Activated CD4-positive, CD25-positive, alpha-beta regulatory T cell treated with anti-CD3 and anti-CD28 coated beads, Interleukin-2, amount 50 U/mL, for 24 hours (primary cell): Measurements from ENCODE around the gene ICA1L.

Experiments
- ATAC-seq, 2 donors: fragments of 150-1000 bp; cut with Tn5 transposase; one replicate each; pipeline ENCODE4 v1.10.0; 2021; ENCODE audit warnings: mild to moderate bottlenecking in 1 of 2, moderate library complexity in 1 of 2

The ICA1L gene

GRCh38 chr2:202780514-202781021 is 91.0 kb downstream of the ICA1L start:
- ATAC-seq: peak; percentile 97 to 99

GRCh38 chr2:202778217-202778616 is 93.3 kb downstream of the ICA1L start:
- ATAC-seq: no peak

GRCh38 chr2:202774104-202774503 is 97.5 kb downstream of the ICA1L start:
- ATAC-seq: no peak

GRCh38 chr2:202773301-202773973 is 98.1 kb downstream of the ICA1L start:
- no peak for ATAC-seq

- no peak for ATAC-seq
These were observed 99.7 kb downstream of the ICA1L start for GRCh38 chr2:202771741-202772460.

GRCh38 chr2:202771336-202771735 is 100.2 kb downstream of the ICA1L start:
- no peak for ATAC-seq

GRCh38 chr2:202769201-202769600 is 102.4 kb downstream of the ICA1L start:
- ATAC-seq: no peak

GRCh38 chr2:202768273-202768672 is 103.3 kb downstream of the ICA1L start:
- ATAC-seq: no peak

GRCh38 chr2:202765436-202765835 is 106.1 kb downstream of the ICA1L start:
- ATAC-seq: no peak

- no peak for ATAC-seq
These were observed 106.6 kb downstream of the ICA1L start for GRCh38 chr2:202764991-202765390.

GRCh38 chr2:202763916-202764315 is 107.7 kb downstream of the ICA1L start:
- ATAC-seq: no peak

GRCh38 chr2:202762556-202762955 is 109.0 kb downstream of the ICA1L start:
- ATAC-seq: no peak

GRCh38 chr2:202760848-202761247 is 110.7 kb downstream of the ICA1L start:
- ATAC-seq: no peak

- ATAC-seq: no peak
These were observed 113.0 kb downstream of the ICA1L start for GRCh38 chr2:202758604-202759003.

- no peak for ATAC-seq
These were observed 113.4 kb downstream of the ICA1L start for GRCh38 chr2:202758128-202758527.

- no peak for ATAC-seq
These were observed 114.2 kb downstream of the ICA1L start for GRCh38 chr2:202757339-202757738.

GRCh38 chr2:202756598-202756997 is 115.0 kb downstream of the ICA1L start:
- ATAC-seq: no peak

- no peak for ATAC-seq
These were observed 116.6 kb downstream of the ICA1L start for GRCh38 chr2:202754936-202755335.

- no peak for ATAC-seq
These were observed 119.5 kb downstream of the ICA1L start for GRCh38 chr2:202752071-202752470.

GRCh38 chr2:202750763-202751427 is 120.7 kb downstream of the ICA1L start:
- ATAC-seq: no peak

GRCh38 chr2:202749477-202749876 is 122.1 kb downstream of the ICA1L start:
- ATAC-seq: no peak

GRCh38 chr2:202743613-202744012 is 128.0 kb downstream of the ICA1L start:
- ATAC-seq: no peak

- ATAC-seq: no peak
These were observed 134.7 kb downstream of the ICA1L start for GRCh38 chr2:202736826-202737225.

GRCh38 chr2:202726070-202726469 is 145.5 kb downstream of the ICA1L start:
- ATAC-seq: no peak
